ENCODE data around the gene DDX27.

DDX27 gene

GRCh38 chr20:49288784-49289696 lies 69.8 kb downstream of the DDX27 start:
- no peak for DNase-seq (ENCODE audit: low read depth in 2 of 2)

GRCh38 chr20:49290608-49291191 lies 71.5 kb downstream of the DDX27 start:
- no peak for DNase-seq (ENCODE audit: low read depth in 2 of 2)

DNA sequence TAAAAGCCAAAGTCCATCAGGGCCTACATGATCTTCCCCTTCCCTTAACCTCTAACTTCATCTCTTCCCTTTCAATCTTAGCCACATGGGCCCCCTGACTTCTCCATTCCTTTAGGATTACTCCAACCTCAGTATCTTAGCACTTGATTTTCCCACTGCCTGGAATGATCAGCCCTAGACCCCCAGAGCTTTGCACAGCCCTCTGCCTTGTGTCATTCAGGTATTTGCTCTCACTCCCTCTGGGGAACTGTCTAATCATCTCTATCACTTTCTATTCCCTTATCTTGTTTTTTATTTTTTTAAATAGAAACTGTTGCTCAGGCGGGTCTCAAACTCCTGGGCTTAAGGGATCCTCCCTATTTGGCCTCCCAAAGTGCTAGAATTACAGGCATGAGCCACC lies 72.0 kb downstream of the DDX27 start:
- no peak for DNase-seq (ENCODE audit: low read depth in 2 of 2)

- DNase-seq (ENCODE audit: low read depth in 2 of 2) = no peak
Observed at GRCh38 chr20:49292010-49292409, 72.8 kb downstream of the DDX27 start.

DNA sequence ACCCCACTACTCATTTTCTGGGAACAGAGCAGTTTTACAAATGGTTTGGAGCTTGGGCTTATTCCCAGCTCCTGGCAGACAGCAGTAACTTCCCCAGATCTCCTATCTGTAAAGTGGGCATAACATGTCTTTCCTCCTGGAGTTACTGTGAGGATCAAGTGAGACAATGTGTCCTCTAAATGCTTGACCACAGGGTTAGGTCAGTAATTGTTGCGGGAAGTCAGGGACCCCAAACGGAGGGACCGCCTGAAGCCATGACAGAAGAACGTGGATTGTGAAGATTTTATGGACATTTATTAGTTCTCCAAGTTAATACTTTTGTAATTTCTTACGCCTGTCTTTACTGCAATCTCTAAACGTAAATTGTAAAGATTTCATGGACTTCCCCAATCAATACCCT lies 73.9 kb downstream of the DDX27 start:
- no peak for DNase-seq (ENCODE audit: low read depth in 2 of 2)
